H1 (cell line): Measurements from ENCODE around the gene LAPTM4A. TPM values are rescaled to one million over a fixed set of nuclear protein-coding genes. Genes with fewer than 3 reads are reported as not detected.

Experiments
- CTCF ChIP-seq, 3 experiments: IDR thresholded peaks; 1 replicate in 2 of 3; 2 replicates in 1 of 3; pipeline versions ENCODE4 v1.5.1 to v1.6.1; 2011; ENCODE audit warnings: low read length in 3 of 3, mild to moderate bottlenecking in 3 of 3, inconsistent platforms in 2 of 3, low read depth in 1 of 3, moderate library complexity in 1 of 3; ENCODE audit not compliant: insufficient read depth in 1 of 3; ENCODE audit errors: control extremely low read depth in 1 of 3
- EGR1 ChIP-seq: IDR thresholded peaks from 2 replicates; pipeline ENCODE4 v1.6.1; 2011; ENCODE audit warnings: low read depth, low read length, borderline replicate concordance
- HDAC2 ChIP-seq, 2 experiments: fragments of 300-600 bp in 1 of 2; sonication (generic) in 1 of 2; IDR thresholded peaks; 2 replicates each; pipeline ENCODE4 v1.6.1; 2011 to 2012; ENCODE audit warnings: low read depth in 2 of 2, low read length in 2 of 2, mild to moderate bottlenecking in 2 of 2, moderate library complexity in 2 of 2, borderline replicate concordance in 1 of 2, inconsistent platforms in 1 of 2
- POLR2AphosphoS5 ChIP-seq: IDR thresholded peaks from 2 replicates; pipeline ENCODE4 v1.6.1; 2011; ENCODE audit warnings: low read depth, low read length
- RBBP5 ChIP-seq: IDR thresholded peaks from 2 replicates; pipeline ENCODE4 v1.7.1; 2012; ENCODE audit warnings: low read depth, mild to moderate bottlenecking, inconsistent platforms, low read length, moderate library complexity, borderline replicate concordance
- RXRA ChIP-seq: IDR thresholded peaks from 2 replicates; pipeline ENCODE4 v1.6.1; 2011; ENCODE audit warnings: low read depth, mild to moderate bottlenecking, low read length, moderate library complexity; ENCODE audit not compliant: insufficient read depth
- polyA plus RNA-seq, 7 experiments: library from polyadenylated mRNA; depleted of rRNA in 3 of 7; stranded (reverse) in 5 of 7; unstranded in 2 of 7; fragments of >200 nt in 5 of 7; fragments of 200-250 nt in 2 of 7; gene quantifications; 1 replicate in 5 of 7; 2 replicates in 1 of 7; 4 replicates in 1 of 7; pipeline versions ENCODE4 v1.2.1 to v1.2.3, GENCODE V29; 2011 to 2013; ENCODE audit warnings: missing spikeins in 2 of 7, mixed read lengths in 2 of 7
- total RNA-seq: library from RNA; stranded (reverse); fragmentation: NEBNext Ultra II Directional; extraction: Animal tissue kit (Norgen Biotek cat#: 25700); gene quantifications from 2 replicates; pipeline ENCODE4 v1.2.1, GENCODE V29; 2021

The LAPTM4A gene
- total and polyA plus RNA-seq, 2 of the 8 experiments (the other 6 are each of a cell fraction or from before 2014, with no cell fraction given): 193 to 419 TPM

- TF ChIP-seq RBBP5: no peak
- TF ChIP-seq POLR2AphosphoS5: no peak
- TF ChIP-seq RXRA: no peak
- no peak for TF ChIP-seq HDAC2 (IDR thresholded peaks at IDR 0.05; ENCODE audit: borderline replicate concordance in 1 of 2, low read depth in 2 of 2, low read length in 2 of 2)
- no peak for TF ChIP-seq CTCF (IDR thresholded peaks at IDR 0.05; ENCODE audit: control extremely low read depth in 1 of 3, insufficient read depth in 1 of 3, low read depth in 1 of 3, low read length in 3 of 3)
- no peak for TF ChIP-seq EGR1
Measured at GRCh38 chr2:19987936-19988335, 63.5 kb downstream of the LAPTM4A start (continued).

Other genes with a start within 250 kb of the LAPTM4A start
- gene TTC32, start 149.6 kb downstream of the LAPTM4A start, total RNA-seq: 6.7 and 8.7 TPM in 2 replicates
- 5.8 and 6.8 TPM in 2 replicates for gene TTC32, start 149.6 kb downstream of the LAPTM4A start, polyA plus RNA-seq (2011; rRNA removed)
- gene WDR35, start 61.5 kb downstream of the LAPTM4A start, total RNA-seq: 22.6 and 25.5 TPM in 2 replicates
- 5.1 and 9.0 TPM in 2 replicates for gene WDR35, start 61.5 kb downstream of the LAPTM4A start, polyA plus RNA-seq (2011; rRNA removed)
- 9.7 and 9.9 TPM in 2 replicates for gene MATN3, start 39.0 kb downstream of the LAPTM4A start, total RNA-seq
- gene MATN3, start 39.0 kb downstream of the LAPTM4A start, polyA plus RNA-seq (2011; rRNA removed): 3.0 TPM in 2 replicates
- gene SDC1, start 173.5 kb upstream of the LAPTM4A start, total RNA-seq: 45.3 and 46.3 TPM in 2 replicates
- gene SDC1, start 173.5 kb upstream of the LAPTM4A start, polyA plus RNA-seq (2011; rRNA removed): 71.4 and 73.3 TPM in 2 replicates